IPS-15b (cell line): Measurements from ENCODE around the gene ZP3.
A peak's percentile ranks its signal among the peaks of the same experiment; 100 is the strongest.
"Not testable (repeated sequence)": the region's sequence is repeated elsewhere in the genome, so short reads cannot be mapped to it uniquely, and the experiment has no call there.

Experiments used
- H3K27me3 ChIP-seq: one replicate; pipeline ENCODE4 v1.6.1; 2013; ENCODE audit warnings: low read length; ENCODE audit not compliant: control insufficient read depth, insufficient read depth
- H3K36me3 ChIP-seq: one replicate; pipeline ENCODE4 v1.6.1; 2013; ENCODE audit warnings: low read length; ENCODE audit not compliant: control insufficient read depth, insufficient read depth
- H3K4me1 ChIP-seq: one replicate; pipeline ENCODE4 v1.6.1; 2013; ENCODE audit warnings: mild to moderate bottlenecking, low read length; ENCODE audit not compliant: control insufficient read depth, insufficient read depth
- H3K4me3 ChIP-seq: one replicate; pipeline ENCODE4 v1.5.1; 2013; ENCODE audit warnings: low read depth, low read length
- H3K9ac ChIP-seq: one replicate; pipeline ENCODE4 v1.6.1; 2013; ENCODE audit warnings: low read depth, mild to moderate bottlenecking, low read length
- H3K9me3 ChIP-seq: one replicate; pipeline ENCODE4 v1.6.1; 2013; ENCODE audit warnings: mild to moderate bottlenecking, low read length; ENCODE audit not compliant: control insufficient read depth, insufficient read depth

The ZP3 gene

GRCh38 chr7:76458504-76458903, 33.8 kb downstream of the ZP3 start:
- H3K9me3 ChIP-seq, H3K4me3 ChIP-seq, H3K4me1 ChIP-seq, H3K9ac ChIP-seq, H3K36me3 ChIP-seq, H3K27me3 ChIP-seq: not testable (repeated sequence)

GRCh38 chr7:76460767-76461166, 36.0 kb downstream of the ZP3 start:
- not testable (repeated sequence) for H3K9ac ChIP-seq, H3K36me3 ChIP-seq, H3K9me3 ChIP-seq, H3K4me3 ChIP-seq, H3K27me3 ChIP-seq, H3K4me1 ChIP-seq

GRCh38 chr7:76461464-76462101, 36.8 kb downstream of the ZP3 start, which contains the start of gene DTX2:
TSS of gene DTX2 (plus strand) at chr7:76461709. CDS start at chr7:76480510, 18,801 bp downstream.
- H3K27me3 ChIP-seq, H3K9ac ChIP-seq, H3K4me1 ChIP-seq, H3K9me3 ChIP-seq, H3K36me3 ChIP-seq: not testable (repeated sequence)
- H3K4me3 ChIP-seq: peak within 1 kb of the TSS; percentile 26

- H3K27me3 ChIP-seq, H3K9ac ChIP-seq: not testable (repeated sequence)
Observed at GRCh38 chr7:76462271-76462882, 37.6 kb downstream of the ZP3 start.

GRCh38 chr7:76464959-76465358, 40.2 kb downstream of the ZP3 start:
- H3K9ac ChIP-seq, H3K27me3 ChIP-seq, H3K4me1 ChIP-seq, H3K4me3 ChIP-seq, H3K9me3 ChIP-seq, H3K36me3 ChIP-seq: not testable (repeated sequence)

More at GRCh38 chr7:76462271-76462882, 37.6 kb downstream of the ZP3 start:
- not testable (repeated sequence) for H3K4me3 ChIP-seq, H3K9me3 ChIP-seq, H3K36me3 ChIP-seq, H3K4me1 ChIP-seq

- H3K4me3 ChIP-seq, H3K27me3 ChIP-seq, H3K4me1 ChIP-seq, H3K9ac ChIP-seq, H3K9me3 ChIP-seq, H3K36me3 ChIP-seq: not testable (repeated sequence)
Observed at GRCh38 chr7:76465950-76466349, 41.2 kb downstream of the ZP3 start.

GRCh38 chr7:76467743-76468404, 43.1 kb downstream of the ZP3 start:
- H3K4me3 ChIP-seq, H3K4me1 ChIP-seq, H3K9me3 ChIP-seq, H3K9ac ChIP-seq, H3K36me3 ChIP-seq, H3K27me3 ChIP-seq: not testable (repeated sequence)

- H3K4me3 ChIP-seq, H3K9ac ChIP-seq, H3K4me1 ChIP-seq, H3K36me3 ChIP-seq, H3K27me3 ChIP-seq, H3K9me3 ChIP-seq: not testable (repeated sequence)
Observed at GRCh38 chr7:76471556-76472221, 46.9 kb downstream of the ZP3 start.

GRCh38 chr7:76473097-76473496, 48.3 kb downstream of the ZP3 start:
- not testable (repeated sequence) for H3K9me3 ChIP-seq, H3K9ac ChIP-seq, H3K27me3 ChIP-seq, H3K36me3 ChIP-seq, H3K4me1 ChIP-seq, H3K4me3 ChIP-seq

- H3K9me3 ChIP-seq, H3K4me3 ChIP-seq, H3K36me3 ChIP-seq, H3K4me1 ChIP-seq, H3K9ac ChIP-seq, H3K27me3 ChIP-seq: not testable (repeated sequence)
Observed at GRCh38 chr7:76476280-76476679, 51.5 kb downstream of the ZP3 start.

- H3K27me3 ChIP-seq, H3K4me1 ChIP-seq, H3K9ac ChIP-seq, H3K4me3 ChIP-seq, H3K36me3 ChIP-seq, H3K9me3 ChIP-seq: not testable (repeated sequence)
Observed at GRCh38 chr7:76476742-76477474, 52.2 kb downstream of the ZP3 start.
